ENCODE data around the gene BAHD1.
A peak's percentile ranks its signal among the peaks of the same experiment; 100 is the strongest.

BAHD1 gene

DNA sequence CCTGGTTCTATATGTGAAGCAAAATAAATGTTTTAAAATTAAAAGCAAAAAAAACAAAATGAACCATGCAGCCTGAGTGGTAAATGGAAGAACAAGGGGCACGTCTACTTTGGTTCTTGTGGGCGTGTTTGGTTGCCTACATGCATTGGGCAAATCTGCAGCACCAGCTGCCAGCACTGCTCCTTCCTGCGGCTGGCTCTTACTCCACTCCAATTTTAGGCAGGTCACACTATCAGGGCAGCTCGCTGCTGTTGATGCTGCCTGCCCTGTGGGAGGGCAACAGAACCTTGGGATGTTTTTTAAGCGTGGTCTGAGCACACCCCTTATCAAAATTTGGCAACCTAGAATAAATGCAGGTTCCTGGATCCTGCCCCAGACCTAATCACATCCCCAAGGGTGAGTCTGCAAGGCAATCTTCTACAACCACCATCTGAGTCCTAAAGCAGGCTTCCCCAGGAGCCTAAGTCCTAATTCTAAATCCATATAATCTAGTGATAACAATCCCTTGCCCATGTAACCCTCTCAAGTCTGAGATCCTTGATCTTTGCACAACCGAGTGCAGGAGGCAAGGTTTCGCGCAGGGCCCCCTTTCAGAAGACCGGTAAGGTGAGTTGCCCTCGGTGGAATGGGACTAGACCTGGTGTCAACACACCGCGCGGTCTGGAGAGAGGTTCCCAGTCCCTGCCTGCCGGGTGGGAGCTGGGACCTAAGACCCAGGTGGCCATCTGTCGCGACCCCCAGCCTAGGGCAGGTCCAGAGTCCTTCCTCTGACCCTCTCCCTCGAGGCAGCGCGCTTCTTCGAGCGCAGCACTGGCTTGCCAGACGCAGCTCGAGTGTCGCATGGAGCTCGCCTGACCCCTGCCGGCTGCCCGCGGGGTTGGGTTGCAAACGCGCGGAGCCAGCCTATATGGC lies 19.3 kb upstream of the BAHD1 start:
- peak overlapping the region; percentile 15 for H3K4me3 ChIP-seq (ENCODE audit: low read depth, low read length)

DNA sequence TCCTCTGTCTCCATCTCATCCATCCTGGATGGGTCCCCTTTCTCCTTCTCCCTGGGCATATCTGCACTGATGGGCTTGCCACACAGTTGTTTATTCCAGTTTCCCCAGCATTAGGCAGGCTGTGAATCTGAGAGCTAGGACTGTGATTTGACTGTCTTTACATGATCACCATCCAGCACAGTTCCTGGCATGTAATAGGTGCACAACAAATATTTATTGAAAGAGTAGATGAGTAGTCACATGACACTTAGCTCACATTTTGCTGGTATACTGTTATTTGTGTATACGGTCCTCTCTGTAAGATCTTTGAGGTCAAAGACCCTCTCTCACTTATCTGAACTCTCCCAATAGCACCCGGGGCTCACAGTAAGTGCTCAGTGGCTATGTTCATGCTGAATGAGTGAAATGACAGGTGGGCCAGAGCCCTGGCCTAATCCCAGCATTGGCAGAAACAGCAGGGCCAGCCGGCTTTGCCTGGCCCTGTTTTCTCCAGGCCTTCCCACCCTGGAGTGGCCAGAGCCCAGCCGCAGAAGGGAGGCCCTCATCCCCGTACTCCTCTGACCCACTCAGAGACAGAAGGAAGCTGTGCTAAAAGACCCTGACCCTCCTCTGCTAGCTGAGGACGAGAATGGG lies 16.2 kb upstream of the BAHD1 start:
- no peak for DNase-seq (ENCODE audit: low read depth)
- no peak overlapping the region for H3K4me3 ChIP-seq (ENCODE audit: low read depth, low read length)

More for the DNA sequence above, 19.3 kb upstream of the BAHD1 start:
- no peak for DNase-seq (ENCODE audit: low read depth)

DNA sequence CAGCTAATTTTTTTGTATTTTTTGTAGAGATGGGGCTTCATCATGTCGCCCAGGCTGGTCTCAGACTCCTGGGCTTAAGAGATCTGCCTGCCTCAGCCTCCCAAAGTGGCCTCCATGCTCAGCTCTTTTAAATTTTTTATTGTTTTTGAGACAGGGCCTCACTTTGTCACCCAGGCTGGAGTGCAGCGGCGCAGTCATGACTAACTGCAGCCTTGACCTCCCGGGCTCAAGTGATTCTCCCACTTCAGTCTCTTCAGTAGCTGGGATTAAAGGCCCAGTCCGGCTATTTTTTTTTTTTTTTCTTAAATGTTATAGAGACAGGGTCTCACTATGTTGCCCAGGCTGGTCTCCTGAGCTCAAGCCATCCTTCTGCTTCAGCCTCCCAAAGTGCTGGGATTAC lies 15.1 kb upstream of the BAHD1 start:
- no peak overlapping the region for H3K4me3 ChIP-seq (ENCODE audit: low read depth, low read length)
- no peak for DNase-seq (ENCODE audit: low read depth)

DNA sequence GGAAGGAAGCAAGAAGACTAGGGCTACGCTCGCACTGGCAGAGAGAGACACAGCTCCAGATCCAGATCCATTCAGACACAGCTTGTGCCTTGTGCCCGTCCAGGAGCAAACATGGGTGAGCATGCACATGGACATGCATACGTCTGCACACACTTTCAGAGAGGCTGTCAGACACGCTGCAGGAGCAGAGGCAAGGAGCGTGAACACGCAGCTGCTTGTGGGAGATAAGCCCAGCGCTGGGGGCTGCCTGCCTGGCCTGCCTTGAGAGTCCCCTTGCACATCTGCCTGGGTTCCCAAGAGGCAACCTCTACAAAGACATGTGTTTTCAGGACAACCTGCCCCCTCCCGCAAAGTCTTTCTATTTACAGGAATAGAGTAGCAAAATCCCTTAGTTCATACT lies 13.6 kb upstream of the BAHD1 start:
- DNase-seq (ENCODE audit: low read depth): no peak

DNA sequence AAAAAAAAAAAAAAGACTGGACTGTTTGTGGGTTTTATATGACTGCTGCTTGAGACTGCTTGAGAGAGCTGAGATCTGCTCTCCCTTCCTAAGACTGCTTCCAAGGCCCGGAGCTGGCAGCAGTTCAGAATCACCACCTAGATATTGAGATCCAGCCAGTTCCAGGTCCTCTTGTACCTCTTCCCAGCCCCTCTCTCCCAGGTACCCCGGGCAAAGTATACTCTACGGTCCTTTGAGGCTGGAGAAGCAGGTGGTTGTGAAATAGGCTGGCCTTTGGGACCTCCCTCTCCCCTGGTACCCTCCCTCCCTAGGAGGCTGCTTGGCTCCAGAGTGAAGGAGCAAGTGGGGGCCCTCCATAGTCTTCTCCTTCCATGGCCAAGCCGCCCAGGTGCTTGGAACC lies 12.6 kb upstream of the BAHD1 start:
- no peak for DNase-seq (ENCODE audit: low read depth)
- no peak overlapping the region for H3K4me3 ChIP-seq (ENCODE audit: low read depth, low read length)

More for the DNA sequence above, 13.6 kb upstream of the BAHD1 start:
- no peak overlapping the region for H3K4me3 ChIP-seq (ENCODE audit: low read depth, low read length)

DNA sequence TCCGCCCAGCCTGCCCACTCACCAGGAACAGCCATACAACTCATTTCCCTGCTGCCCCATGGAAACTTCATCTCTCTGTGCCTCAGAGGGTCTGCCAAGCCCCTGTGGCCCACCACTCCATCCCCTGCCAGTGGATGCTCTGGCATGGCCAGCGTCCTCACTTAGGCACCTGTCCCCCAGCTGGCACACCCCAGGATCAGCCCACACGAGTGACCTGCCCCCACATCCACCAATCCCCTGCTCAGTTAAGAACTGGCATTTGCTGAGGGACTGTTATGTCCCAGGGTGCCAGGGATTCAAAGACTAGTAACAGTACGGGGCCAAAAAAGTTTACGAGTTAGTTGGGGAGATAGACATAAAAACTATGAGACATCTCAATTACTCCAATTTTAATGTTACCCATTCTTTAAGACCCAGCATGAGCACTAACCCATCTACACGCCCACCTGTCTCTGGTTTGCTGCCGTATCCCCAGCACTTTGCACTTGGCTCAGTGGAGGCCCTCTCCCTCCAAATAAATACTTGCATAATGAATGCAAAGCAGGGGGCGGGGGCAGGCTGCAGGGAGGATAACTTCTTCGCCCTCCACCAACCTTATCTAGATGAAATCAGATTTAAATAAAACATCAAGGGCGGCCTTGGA lies 11.6 kb upstream of the BAHD1 start:
- DNase-seq (ENCODE audit: low read depth): no peak
- no peak overlapping the region for H3K4me3 ChIP-seq (ENCODE audit: low read depth, low read length)

DNA sequence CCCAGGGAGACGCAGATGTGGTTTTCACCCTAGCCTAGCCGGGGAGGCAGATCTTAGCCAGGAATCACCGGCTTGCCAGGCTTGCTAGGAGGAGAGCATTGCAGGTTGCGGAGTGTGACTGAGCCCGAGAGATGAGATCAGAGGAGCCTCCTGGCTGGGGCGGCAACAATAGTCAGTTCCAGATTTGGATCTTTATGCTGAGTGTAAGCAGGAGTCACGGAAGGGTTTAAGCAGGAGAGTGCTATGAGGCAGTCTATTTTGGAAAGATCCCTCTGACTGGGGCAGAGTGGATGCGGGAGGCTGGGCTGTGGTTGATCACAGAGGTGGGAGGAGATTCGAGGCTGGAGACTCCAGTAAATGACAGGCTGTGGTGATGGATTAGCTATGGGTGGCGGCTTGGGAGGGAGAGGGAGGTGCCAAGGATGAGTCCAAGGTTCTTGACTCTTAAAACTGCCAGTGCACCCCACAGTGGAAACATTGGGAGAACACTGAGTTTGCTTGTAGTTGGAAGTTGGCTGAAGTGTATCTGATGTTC lies 10.4 kb upstream of the BAHD1 start:
- no peak for DNase-seq (ENCODE audit: low read depth)
- no peak overlapping the region for H3K4me3 ChIP-seq (ENCODE audit: low read depth, low read length)

DNA sequence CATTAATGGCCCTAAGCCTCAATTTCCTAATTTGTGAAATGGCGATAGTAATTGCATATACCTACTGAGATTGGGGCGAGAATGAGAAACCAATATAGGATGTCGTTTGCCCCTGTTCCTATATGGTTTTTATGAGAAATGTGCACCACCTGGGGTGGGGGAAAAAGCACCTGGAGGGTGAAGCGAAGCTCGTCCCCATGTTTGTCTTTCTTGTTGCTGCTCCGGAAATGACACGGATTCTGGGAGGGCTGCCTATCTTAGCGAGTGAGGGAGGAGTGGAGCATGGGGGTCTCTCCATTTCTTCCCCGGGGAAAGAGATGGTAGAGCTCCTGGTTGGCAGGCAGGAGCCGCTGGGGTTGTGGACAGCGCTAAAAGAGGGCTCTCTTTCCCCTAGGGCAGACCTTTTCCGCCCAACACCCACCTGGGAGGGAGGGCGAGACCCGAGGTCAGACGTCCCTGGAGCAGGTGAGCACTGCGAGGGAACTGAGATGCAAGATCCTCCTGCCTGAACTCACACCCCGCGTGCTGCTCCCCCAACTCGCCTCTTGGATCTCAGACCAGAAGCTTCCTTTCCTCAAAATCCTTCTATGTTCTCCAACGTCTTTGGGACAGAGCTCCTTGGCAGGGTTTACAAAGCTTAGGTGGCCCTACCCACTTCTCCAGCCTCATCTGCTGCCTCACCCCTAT lies 5.6 kb upstream of the BAHD1 start:
- no peak overlapping the region for H3K4me3 ChIP-seq (ENCODE audit: low read depth, low read length)
- DNase-seq (ENCODE audit: low read depth): no peak

DNA sequence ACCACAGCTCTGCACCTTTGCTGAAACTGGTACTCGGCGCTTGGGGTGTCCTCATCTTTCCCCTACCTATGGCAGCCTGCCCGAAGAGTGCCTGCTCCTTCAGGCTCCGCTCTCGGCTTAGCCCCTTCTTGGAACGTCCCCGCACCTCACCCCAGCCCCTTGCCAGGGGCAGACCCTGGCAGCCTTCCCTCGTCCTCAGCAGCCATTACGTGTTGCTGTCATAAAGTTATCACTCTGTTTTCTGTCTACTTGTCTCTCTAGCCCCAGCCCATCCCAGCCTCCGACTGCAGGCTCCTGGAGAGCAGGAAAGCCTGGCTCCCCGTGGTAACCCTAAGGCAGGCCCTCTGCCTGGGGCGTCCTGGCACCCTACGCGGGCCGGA lies 5.1 kb upstream of the BAHD1 start:
- peak overlapping the region; percentile 45 for H3K4me3 ChIP-seq (ENCODE audit: low read depth, low read length)
- DNase-seq (ENCODE audit: low read depth): no peak

DNA sequence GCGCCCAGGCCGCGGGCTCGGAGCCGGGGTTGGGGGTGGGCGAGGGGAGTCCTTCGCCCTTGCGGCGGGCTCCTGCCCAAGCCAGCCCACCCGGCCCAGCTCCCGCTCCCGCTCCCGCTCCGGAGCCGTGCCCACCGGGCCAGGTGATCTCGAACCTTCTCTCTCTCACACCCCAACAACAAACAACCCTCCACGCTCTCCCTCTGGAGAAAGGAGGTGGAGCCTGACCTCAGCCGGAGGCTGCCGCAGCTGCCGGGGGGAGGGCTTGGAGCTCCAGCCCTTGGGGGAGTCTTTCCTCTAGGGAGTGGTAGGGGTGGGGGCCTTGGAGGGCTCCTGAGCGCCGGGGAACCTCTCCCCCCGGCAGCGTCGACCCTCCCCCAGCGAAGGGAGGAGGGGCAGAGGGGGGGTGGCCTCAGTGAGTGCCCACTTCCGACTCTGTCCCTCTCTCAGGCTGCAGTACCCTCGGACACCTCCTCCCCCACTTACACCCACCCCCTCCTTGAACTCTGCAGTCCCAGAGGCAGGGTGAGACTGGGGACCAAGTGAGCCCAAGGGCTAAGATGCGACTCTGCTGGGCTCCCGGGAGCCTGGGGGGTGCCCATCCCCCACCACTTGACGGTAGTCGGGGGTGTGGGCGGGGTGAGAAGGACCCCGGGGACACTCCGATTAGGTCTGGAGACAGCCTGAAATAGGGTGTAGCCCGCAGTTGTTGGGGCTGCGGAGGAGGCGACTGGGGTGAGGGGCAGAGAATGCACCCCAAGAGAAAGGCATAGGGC lies 4.4 kb upstream of the BAHD1 start:
- H3K4me3 ChIP-seq (ENCODE audit: low read depth, low read length): peak overlapping the region; percentile 45
- DNase-seq (ENCODE audit: low read depth): no peak

DNA sequence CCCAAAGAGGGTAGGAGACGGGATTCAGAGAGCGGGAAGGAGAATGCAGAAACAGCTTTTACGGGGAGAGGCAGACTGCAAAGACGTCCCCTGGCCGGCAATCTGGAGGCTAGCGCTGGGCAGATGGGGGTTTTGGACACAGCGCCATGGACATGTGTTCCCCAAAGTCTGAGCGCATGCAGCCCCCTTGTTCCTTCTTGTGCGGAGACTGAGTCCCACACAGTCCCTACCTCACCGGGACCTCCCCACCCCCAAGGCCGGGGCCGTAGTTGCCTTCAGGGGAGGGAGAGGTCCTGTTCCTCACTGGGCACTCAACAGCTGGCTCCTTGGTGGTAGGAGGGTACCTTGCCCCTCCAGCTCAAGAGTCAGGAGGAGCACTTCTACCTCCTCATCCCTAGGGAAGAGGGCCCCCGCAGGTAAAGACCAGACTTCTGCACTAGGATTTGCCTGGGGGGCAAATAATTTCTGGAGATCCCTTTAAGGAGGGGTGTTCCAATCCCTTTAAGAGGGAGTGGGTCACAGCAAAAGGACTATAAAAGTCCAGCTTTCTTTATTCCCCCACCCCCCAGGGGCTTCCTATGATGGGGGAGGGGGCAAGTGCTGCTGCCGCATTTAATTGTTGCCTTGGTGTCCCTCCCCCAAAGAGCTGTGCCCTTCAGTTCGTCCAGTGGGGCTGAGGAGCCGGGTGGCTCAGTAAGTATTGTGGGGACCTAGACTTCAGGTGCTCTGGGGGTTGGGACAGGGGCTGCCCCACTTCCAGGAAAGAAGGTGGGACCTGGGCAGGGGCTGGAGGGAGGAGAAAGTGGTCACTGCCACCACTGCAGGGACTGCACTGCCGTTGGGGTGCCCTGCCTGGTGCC lies 3.6 kb upstream of the BAHD1 start:
- peak overlapping the region; percentile 45 for H3K4me3 ChIP-seq (ENCODE audit: low read depth, low read length)
- DNase-seq (ENCODE audit: low read depth): no peak

DNA sequence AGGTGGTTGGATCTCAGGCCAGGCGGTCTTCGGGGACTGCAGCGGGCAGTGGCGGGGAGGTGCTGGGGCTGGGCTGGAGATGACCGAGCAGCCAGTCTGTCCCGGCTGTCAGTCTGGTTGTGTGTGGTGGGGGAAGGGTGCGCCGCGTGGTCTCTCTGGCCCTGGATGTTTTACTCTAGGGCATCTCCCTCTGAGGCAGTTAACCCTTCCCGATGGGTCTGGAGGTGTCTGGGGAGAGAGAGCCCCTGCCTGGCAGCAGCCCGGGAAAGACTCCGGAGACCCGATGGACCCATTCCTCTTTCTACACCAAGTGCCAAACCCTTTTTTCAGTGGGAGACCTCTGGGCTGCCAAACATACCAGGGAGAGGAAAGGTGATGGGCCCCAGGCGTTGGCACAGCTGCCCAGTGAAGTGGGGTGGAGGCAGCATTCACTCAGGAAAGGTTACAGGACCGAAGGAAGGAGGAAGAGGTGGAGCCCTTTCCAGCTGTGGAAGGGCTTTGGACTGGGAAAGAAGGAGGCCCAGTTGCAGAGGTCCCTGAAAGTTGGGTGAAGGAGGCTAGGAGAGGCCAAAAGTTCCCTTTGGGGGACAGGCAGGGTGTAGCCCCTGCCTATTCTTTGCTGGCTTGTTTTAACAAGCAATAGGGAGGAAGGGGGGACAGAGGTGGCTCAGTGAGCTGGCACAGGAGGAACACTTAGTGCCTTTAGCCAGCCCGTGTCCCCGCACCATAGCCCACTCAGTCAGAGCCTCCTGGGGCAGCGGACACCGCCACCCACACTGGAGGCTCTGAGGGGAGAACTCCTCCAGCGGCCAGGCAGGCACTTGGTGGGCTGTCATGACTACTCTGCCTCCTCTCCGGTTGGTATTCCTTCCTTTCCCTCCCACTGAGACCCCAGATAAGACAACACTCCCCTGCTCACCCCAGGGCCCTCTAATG lies 2.7 kb upstream of the BAHD1 start:
- no peak overlapping the region for H3K4me3 ChIP-seq (ENCODE audit: low read depth, low read length)
- DNase-seq (ENCODE audit: low read depth): no peak

DNA sequence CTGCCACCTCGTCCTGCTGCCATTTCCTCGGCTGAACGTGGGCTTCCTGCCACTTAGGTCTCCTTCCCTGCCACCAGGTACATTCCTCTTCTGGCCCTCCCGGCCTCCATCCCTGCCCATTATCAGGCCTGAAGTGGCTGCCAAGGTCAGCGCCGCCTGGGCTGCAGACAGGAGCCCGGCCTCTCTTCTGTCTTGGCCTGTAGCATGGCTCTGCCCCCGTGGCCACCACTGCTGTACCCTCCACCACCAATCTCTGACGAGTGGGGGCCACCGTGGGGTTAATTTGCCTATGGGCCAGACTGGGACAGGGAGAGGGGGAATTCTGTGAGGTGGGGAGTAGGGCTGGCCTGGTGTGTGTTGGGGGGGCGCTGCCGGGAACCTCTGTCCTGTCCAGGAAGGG lies 2.0 kb upstream of the BAHD1 start:
- H3K4me3 ChIP-seq (ENCODE audit: low read depth, low read length): no peak overlapping the region
- DNase-seq (ENCODE audit: low read depth): no peak

DNA sequence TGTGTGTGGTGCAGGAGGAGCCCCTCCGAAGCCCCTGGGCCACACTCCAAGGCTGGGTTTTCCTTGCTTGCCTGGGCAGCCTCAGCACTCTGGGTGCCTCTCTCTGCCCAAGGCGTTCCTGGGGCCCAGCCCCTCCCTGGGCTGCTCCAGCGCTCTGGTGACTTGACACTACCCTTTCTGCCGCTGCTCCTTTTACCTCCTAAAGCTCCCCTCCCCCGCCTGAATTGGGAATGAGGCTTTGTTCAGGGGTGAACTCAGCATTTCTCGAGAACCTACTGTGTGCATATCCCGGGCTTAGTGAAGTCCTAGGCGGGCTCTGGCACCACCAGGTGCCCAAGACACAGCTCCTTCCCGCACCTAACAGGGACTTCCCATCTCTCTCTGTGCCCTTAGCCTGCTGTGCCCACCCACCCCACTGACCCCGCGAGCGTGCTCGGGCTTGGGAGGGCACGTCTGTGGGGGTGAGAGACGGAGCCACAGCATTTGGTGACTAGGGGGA lies 1.2 kb upstream of the BAHD1 start:
- peak overlapping the region; percentile 66 for H3K4me3 ChIP-seq (ENCODE audit: low read depth, low read length)
- no peak for DNase-seq (ENCODE audit: low read depth)

DNA sequence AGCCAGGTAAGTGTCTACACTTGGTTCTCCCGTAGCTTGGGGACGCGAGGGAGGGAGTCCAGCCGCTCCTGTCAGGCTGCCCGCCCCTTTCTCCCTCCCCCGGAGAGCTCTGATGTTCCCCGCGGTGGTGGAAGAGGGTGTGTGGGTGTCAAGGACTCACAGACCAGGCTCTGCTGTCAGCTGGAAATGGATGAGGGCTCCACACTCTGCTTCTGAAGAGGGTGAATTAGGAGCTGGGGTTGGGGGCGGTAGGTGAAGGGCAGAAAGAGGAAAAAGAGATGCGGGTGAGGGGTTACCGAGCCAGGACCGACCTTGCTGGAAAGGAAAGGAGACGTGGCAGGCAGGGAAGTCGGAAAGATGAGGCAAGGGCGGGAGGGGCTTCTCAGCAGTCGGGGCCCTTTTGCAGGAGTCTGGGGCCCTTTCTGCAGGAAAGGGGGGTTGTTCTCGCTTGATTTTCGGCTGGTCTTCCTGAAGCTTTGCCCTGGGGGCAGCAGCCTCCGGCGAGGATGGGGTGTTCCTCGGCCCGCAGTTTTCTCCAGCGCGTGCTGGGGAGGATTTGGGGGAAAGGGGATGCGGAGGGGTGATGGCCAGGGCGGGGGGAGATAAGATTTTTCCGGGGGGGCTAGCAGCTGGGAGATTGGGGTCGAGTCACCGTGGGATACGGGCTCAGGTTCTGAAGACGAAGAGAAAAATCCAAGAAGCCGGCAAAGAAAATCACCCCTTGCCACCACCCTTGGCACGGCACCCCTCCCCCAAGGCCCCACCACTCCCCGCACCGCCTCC lies 602 bp upstream of the BAHD1 start:
- DNase-seq (ENCODE audit: low read depth): no peak
- H3K4me3 ChIP-seq (ENCODE audit: low read depth, low read length): peak overlapping the region; percentile 66

All from skeletal muscle cell (primary cell).